ENCODE measurements around the gene EGFL7. TPM values are rescaled to one million over a fixed set of nuclear protein-coding genes. Genes with fewer than 3 reads are reported as not detected.
"Not testable (repeated sequence)": the region's sequence is repeated elsewhere in the genome, so short reads cannot be mapped to it uniquely, and the experiment has no call there.

EGFL7 gene
- total RNA-seq, 2 donors from 2014 or later: 91.4 to 118 TPM

- no peak for DNase-seq (ENCODE audit: low spot score)
- intact Hi-C loops (cut with DNase I): no loop called here
These were observed 29.7 kb downstream of the EGFL7 start for GRCh38 chr9:136692185-136693134.

- no peak for DNase-seq (ENCODE audit: low spot score)
- intact Hi-C loops (cut with DNase I): no loop called here
These were observed 30.4 kb downstream of the EGFL7 start for GRCh38 chr9:136693135-136693489.

- DNase-seq (ENCODE audit: low spot score): no peak
- intact Hi-C loops (cut with DNase I): no loop called here
These were observed 30.9 kb downstream of the EGFL7 start for GRCh38 chr9:136693490-136694162.

- no peak for DNase-seq (ENCODE audit: low spot score)
- intact Hi-C loops (cut with DNase I): no loop called here
These were observed 31.6 kb downstream of the EGFL7 start for GRCh38 chr9:136694163-136694871.

- no peak for DNase-seq (ENCODE audit: low spot score)
- intact Hi-C loops (cut with DNase I): no loop called here
These were observed 32.1 kb downstream of the EGFL7 start for GRCh38 chr9:136694872-136695247.

GRCh38 chr9:136695435-136695895 lies 32.7 kb downstream of the EGFL7 start:
- intact Hi-C loops (cut with DNase I): no loop called here

GRCh38 chr9:136695955-136696354 lies 33.2 kb downstream of the EGFL7 start:
- no peak for DNase-seq (ENCODE audit: low spot score)
- intact Hi-C loops (cut with DNase I): no loop called here

More at GRCh38 chr9:136695435-136695895, 32.7 kb downstream of the EGFL7 start:
- DNase-seq (ENCODE audit: low spot score): no peak

GRCh38 chr9:136696502-136696901 lies 33.8 kb downstream of the EGFL7 start:
- no peak for DNase-seq (ENCODE audit: low spot score)
- intact Hi-C loops (cut with DNase I): no loop called here

GRCh38 chr9:136697146-136697820 lies 34.6 kb downstream of the EGFL7 start:
- intact Hi-C loops (cut with DNase I): no loop called here
- no peak for DNase-seq (ENCODE audit: low spot score)

- DNase-seq (ENCODE audit: low spot score): no peak
- intact Hi-C loops (cut with DNase I): no loop called here
These were observed 35.3 kb downstream of the EGFL7 start for GRCh38 chr9:136697821-136698526.

GRCh38 chr9:136698635-136699246 lies 36.0 kb downstream of the EGFL7 start:
- intact Hi-C loops (cut with DNase I): no loop called here
- no peak for DNase-seq (ENCODE audit: low spot score)

GRCh38 chr9:136700304-136700703 lies 37.6 kb downstream of the EGFL7 start:
- intact Hi-C loops (cut with DNase I): no loop called here
- DNase-seq (ENCODE audit: low spot score): no peak

GRCh38 chr9:136700959-136701667 lies 38.4 kb downstream of the EGFL7 start:
- no peak for DNase-seq (ENCODE audit: low spot score)
- intact Hi-C loops (cut with DNase I): no loop called here

GRCh38 chr9:136701668-136702053 lies 38.9 kb downstream of the EGFL7 start:
- DNase-seq (ENCODE audit: low spot score): no peak
- intact Hi-C loops (cut with DNase I): no loop called here

- DNase-seq (ENCODE audit: low spot score): no peak
- intact Hi-C loops (cut with DNase I): no loop called here
These were observed 40.7 kb downstream of the EGFL7 start for GRCh38 chr9:136703276-136703860.

- intact Hi-C loops (cut with DNase I): not testable (repeated sequence)
These were observed 42.0 kb downstream of the EGFL7 start for GRCh38 chr9:136704741-136705140.

GRCh38 chr9:136705564-136705963 lies 42.8 kb downstream of the EGFL7 start:
- no peak for DNase-seq (ENCODE audit: low spot score)
- intact Hi-C loops (cut with DNase I): no loop called here

More at GRCh38 chr9:136704741-136705140, 42.0 kb downstream of the EGFL7 start:
- not testable (repeated sequence) for DNase-seq (ENCODE audit: low spot score)

Measured in posterior vena cava (tissue), 2 donors.